Left ventricle myocardium inferior (tissue), 1 donor: ENCODE data around the gene SLC16A2. TPM values are rescaled to one million over a fixed set of nuclear protein-coding genes. Genes with fewer than 3 reads are reported as not detected.

ENCODE experiments used
- DNase-seq: peaks from one replicate; pipeline ENCODE4 v3.0.0-alpha.2; 2020
- H3K27ac ChIP-seq: fragments of 200-600 bp; replicated peaks from 2 replicates; pipeline ENCODE4 v1.8.0; 2021
- H3K27me3 ChIP-seq: fragments of 200-600 bp; 2 replicates; pipeline ENCODE4 v1.8.0; 2021; ENCODE audit warnings: low read depth
- H3K36me3 ChIP-seq: fragments of 200-600 bp; 2 replicates; pipeline ENCODE4 v1.8.0; 2021
- H3K4me1 ChIP-seq: fragments of 200-600 bp; 2 replicates; pipeline ENCODE4 v1.8.0; 2021
- H3K4me3 ChIP-seq: fragments of 200-600 bp; 2 replicates; pipeline ENCODE4 v1.8.0; 2021; ENCODE audit warnings: mild to moderate bottlenecking, moderate library complexity
- H3K9me3 ChIP-seq: fragments of 200-600 bp; replicated peaks from 2 replicates; pipeline ENCODE4 v1.8.0; 2021
- CTCF ChIP-seq: fragments of 200-600 bp; IDR thresholded peaks from 2 replicates; pipeline ENCODE4 v1.8.0; 2021; ENCODE audit warnings: antibody characterized with exemption, mild to moderate bottlenecking, borderline replicate concordance
- intact Hi-C: fragments of 100-400 bp; cut with micrococcal nuclease; formaldehyde crosslinking; loops from one replicate; pipeline ENCODE4 v1.11.0; 2022
- total RNA-seq: library from RNA; stranded (reverse); fragmentation: NEBNext Ultra II Directional; extraction: Animal tissue kit (Norgen Biotek cat#: 25700); gene quantifications from one replicate; pipeline ENCODE4 v1.2.1, GENCODE V29; 2021
- donor health status: DM: no; HTN: yes; CAD: no; lungs with severe emphysema.

The SLC16A2 gene
- total RNA-seq, 1 donor from 2014 or later: 6.1 TPM

- DNase-seq: no peak
- Histone ChIP-seq H3K27ac (no peak overlapping the region), H3K4me3 (no peak overlapping the region), H3K9me3 (no peaks in the 10 kb centered on the region), H3K36me3 (no peaks in the 10 kb centered on the region), H3K4me1 (no peaks in the 10 kb centered on the region), H3K27me3 (no peaks in the 10 kb centered on the region)
- TF ChIP-seq CTCF: no peak
- intact Hi-C loops: loop anchor here (10.0 kb wide), 1 partner anchor 156 kb away; no protein-coding TSS in a partner anchor
Observed at GRCh38 chrX:74389016-74389722, 32.1 kb upstream of the SLC16A2 start.

GRCh38 chrX:74395556-74395955 is 25.7 kb upstream of the SLC16A2 start:
- no peaks in the 10 kb centered on the region for H3K9me3 ChIP-seq
- no peak overlapping the region for H3K27ac ChIP-seq
- DNase-seq: no peak
- no peaks in the 10 kb centered on the region for H3K36me3 ChIP-seq
- intact Hi-C loops: no loop called here
- no peaks in the 10 kb centered on the region for H3K27me3 ChIP-seq
- TF ChIP-seq CTCF: no peak
- no peaks in the 10 kb centered on the region for H3K4me1 ChIP-seq
- H3K4me3 ChIP-seq: no peak overlapping the region

GRCh38 chrX:74405973-74406489 is 15.3 kb upstream of the SLC16A2 start:
- no peaks in the 10 kb centered on the region for H3K27me3 ChIP-seq
- no peak overlapping the region for H3K4me3 ChIP-seq
- TF ChIP-seq CTCF: no peak
- no peaks in the 10 kb centered on the region for H3K4me1 ChIP-seq
- H3K9me3 ChIP-seq: no peaks in the 10 kb centered on the region
- DNase-seq: no peak
- intact Hi-C loops: no loop called here
- H3K36me3 ChIP-seq: no peaks in the 10 kb centered on the region
- no peak overlapping the region for H3K27ac ChIP-seq

GRCh38 chrX:74408304-74408703 is 13.0 kb upstream of the SLC16A2 start:
- TF ChIP-seq CTCF: no peak

GRCh38 chrX:74419864-74420195 is 1.5 kb upstream of the SLC16A2 start:
- intact Hi-C loops: no loop called here
- Histone ChIP-seq H3K27ac (peak overlapping the region; percentile 92), H3K27me3 (no peaks in the 10 kb centered on the region), H3K4me3 (peak overlapping the region; percentile 71), H3K4me1 (peaks cover 11% of the 10 kb centered on the region), H3K36me3 (no peaks in the 10 kb centered on the region), H3K9me3 (no peaks in the 10 kb centered on the region)
- no peak for TF ChIP-seq CTCF
- no peak for DNase-seq

More at GRCh38 chrX:74408304-74408703, 13.0 kb upstream of the SLC16A2 start:
- Histone ChIP-seq H3K4me3 (no peak overlapping the region), H3K9me3 (no peaks in the 10 kb centered on the region), H3K4me1 (no peaks in the 10 kb centered on the region), H3K27ac (no peak overlapping the region), H3K27me3 (no peaks in the 10 kb centered on the region), H3K36me3 (no peaks in the 10 kb centered on the region)
- intact Hi-C loops: no loop called here
- no peak for DNase-seq
